Mesothelial cell of epicardium (in vitro differentiated cells): Measurements from ENCODE around the gene ARHGAP4. TPM values are rescaled to one million over a fixed set of nuclear protein-coding genes. Genes with fewer than 3 reads are reported as not detected.

Experiments
- DNase-seq, 2 experiments: peaks; one replicate each; pipeline ENCODE4 v3.0.0; 2021; ENCODE audit warnings: low spot score in 2 of 2; ENCODE audit not compliant: unreplicated experiment in 2 of 2
- H3K27ac Mint-ChIP-seq: 2 replicates; pipeline ENCODE4 v1.8.0; 2021; ENCODE audit warnings: mixed read lengths
- H3K27me3 Mint-ChIP-seq: 2 replicates; pipeline ENCODE4 v1.8.0; 2021; ENCODE audit warnings: low read depth, mixed read lengths
- H3K36me3 Mint-ChIP-seq: 2 replicates; pipeline ENCODE4 v1.8.0; 2021; ENCODE audit warnings: mixed read lengths
- H3K4me1 Mint-ChIP-seq: 2 replicates; pipeline ENCODE4 v1.8.0; 2021; ENCODE audit warnings: mixed read lengths
- H3K4me3 Mint-ChIP-seq: 2 replicates; pipeline ENCODE4 v1.8.0; 2021; ENCODE audit warnings: mild to moderate bottlenecking, moderate library complexity, mixed read lengths
- H3K9me3 Mint-ChIP-seq: 2 replicates; pipeline ENCODE4 v1.8.0; 2021; ENCODE audit warnings: mixed read lengths
- total RNA-seq: library from RNA; stranded (reverse); gene quantifications from 3 replicates; pipeline ENCODE4 v1.2.1, GENCODE V29; 2021
- TF ChIP-seq, protein P1 (sequence below): fragments of 200-600 bp; sonication (generic); IDR thresholded peaks from one replicate; pipeline ENCODE4 v1.5.0; 2021; ENCODE audit warnings: antibody characterized with exemption; ENCODE audit not compliant: unreplicated experiment

Gene ARHGAP4
- total RNA-seq, 1 donor from 2014 or later = 62.8 TPM

DNA sequence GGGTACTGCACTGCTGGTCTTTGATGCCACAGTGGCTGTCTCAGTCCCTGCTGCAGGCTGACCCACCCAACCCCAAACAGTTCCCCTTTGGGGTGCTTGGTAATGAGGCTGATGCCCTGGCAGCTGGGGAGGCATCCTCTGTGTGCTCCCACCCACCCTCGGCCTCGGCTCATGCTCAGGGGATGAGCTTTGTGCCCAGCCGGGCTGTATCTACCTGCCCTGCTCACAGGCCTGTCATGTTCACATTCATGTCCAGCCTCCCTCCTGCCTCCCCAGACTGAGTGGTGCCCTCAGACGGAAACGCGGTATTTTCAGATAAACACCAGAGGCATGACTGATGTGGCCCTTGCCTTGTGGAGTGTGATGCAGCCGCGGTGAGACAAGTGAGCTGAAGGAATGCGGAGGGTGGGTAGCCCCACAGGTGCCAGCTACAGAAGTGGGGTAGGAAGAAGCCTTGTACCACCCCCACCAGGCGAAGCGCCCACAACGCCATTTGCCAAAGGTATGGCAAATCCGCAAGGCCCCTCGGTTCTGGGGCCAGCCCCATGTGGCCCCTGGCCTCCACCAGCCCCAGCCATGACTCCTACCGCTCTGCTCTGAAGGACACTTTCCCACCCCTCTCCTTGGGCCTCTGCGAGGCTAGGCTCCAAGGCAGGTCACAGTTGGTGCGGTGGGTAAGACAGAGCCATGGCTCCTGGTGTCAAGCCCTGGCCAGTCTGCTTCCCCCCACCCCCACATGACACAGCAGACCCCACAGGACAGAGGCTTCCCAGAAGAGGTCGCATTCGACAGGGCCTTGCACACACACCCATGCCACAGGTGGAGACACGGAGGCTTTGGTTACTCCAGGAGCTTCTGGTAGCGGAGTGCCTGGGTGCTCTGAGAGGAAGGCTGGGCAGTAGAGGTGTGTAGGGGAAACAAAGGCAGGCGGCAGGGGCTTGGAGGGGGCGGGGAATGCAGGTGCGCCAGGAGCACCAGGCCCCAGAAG, 20.2 kb upstream of the ARHGAP4 start:
- H3K9me3 Mint-ChIP-seq = no peaks in the 10 kb centered on the region
- TF ChIP-seq, protein P1, sequence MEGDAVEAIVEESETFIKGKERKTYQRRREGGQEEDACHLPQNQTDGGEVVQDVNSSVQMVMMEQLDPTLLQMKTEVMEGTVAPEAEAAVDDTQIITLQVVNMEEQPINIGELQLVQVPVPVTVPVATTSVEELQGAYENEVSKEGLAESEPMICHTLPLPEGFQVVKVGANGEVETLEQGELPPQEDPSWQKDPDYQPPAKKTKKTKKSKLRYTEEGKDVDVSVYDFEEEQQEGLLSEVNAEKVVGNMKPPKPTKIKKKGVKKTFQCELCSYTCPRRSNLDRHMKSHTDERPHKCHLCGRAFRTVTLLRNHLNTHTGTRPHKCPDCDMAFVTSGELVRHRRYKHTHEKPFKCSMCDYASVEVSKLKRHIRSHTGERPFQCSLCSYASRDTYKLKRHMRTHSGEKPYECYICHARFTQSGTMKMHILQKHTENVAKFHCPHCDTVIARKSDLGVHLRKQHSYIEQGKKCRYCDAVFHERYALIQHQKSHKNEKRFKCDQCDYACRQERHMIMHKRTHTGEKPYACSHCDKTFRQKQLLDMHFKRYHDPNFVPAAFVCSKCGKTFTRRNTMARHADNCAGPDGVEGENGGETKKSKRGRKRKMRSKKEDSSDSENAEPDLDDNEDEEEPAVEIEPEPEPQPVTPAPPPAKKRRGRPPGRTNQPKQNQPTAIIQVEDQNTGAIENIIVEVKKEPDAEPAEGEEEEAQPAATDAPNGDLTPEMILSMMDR = no peak
- no peak for DNase-seq
- H3K4me3 Mint-ChIP-seq = no peak overlapping the region
- H3K27ac Mint-ChIP-seq = no peak overlapping the region
- peaks cover 18% of the 10 kb centered on the region for H3K36me3 Mint-ChIP-seq
- H3K4me1 Mint-ChIP-seq = peaks cover 2% of the 10 kb centered on the region
- no peaks in the 10 kb centered on the region for H3K27me3 Mint-ChIP-seq

DNA sequence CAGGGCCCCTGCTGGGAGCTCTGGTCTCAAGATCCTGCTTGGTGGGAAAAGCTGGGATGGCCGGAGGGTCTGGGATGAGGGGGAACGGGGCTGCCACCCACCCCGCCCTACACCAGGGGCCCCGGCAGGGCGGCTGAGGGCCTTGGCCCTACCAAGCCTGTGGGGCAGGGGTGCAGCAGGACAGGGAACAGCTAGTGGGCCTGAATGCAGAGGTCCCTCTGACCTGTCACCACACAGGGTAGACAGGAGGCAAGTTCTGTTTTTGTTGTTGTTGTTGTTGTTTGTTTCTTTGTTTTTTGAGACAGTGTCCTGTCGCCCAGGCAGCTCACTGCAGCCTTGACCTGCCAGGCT, 18.7 kb upstream of the ARHGAP4 start:
- peaks cover 6% of the 10 kb centered on the region for H3K36me3 Mint-ChIP-seq
- peak overlapping the region; percentile 43 for H3K4me3 Mint-ChIP-seq
- TF ChIP-seq, protein P1 = no peak
- no peak for DNase-seq
- H3K27ac Mint-ChIP-seq = no peak overlapping the region
- no peaks in the 10 kb centered on the region for H3K27me3 Mint-ChIP-seq
- peaks cover 2% of the 10 kb centered on the region for H3K4me1 Mint-ChIP-seq
- no peaks in the 10 kb centered on the region for H3K9me3 Mint-ChIP-seq

DNA sequence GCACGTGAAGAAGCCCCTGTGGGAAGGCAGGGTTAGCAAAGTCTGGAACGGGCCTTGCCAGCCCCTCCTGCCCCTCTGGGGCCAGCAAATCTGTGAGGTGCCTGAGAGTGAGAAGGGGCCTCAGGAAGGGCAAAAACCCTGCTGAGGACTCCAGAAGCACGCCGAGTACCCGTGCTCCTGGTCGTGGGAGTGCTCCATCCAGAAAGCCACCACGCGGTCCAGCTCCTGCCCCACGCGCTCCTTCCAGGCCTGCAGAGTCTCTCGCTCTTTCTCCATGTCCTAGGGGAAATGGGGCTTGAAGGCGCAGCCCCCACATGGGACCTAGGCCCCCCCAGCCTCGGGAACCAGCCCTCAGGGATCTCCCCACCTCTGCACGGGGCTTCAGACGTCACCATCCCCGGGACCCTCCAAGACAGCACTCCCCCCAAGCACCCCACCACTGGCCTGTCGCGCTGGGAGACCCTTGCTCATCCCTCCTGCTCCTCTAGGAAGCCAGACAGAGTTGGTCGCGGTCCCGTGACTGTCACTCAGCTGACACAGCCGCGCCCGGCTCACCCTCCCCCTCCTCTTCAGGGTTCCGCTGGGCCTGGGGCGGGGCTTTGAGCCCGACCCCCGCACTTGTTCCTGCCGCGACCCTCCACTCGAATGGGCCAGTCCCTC, 18.2 kb upstream of the ARHGAP4 start, which contains the start of gene RENBP:
Gene RENBP, minus strand, starts transcription at position 504 of the 660 bp plus-strand sequence. Its CDS starts 33 bp downstream, at position 471.
- no peaks in the 10 kb centered on the region for H3K27me3 Mint-ChIP-seq
- TF ChIP-seq, protein P1 = no peak
- H3K4me1 Mint-ChIP-seq = peaks cover 2% of the 10 kb centered on the region
- H3K36me3 Mint-ChIP-seq = peaks cover 4% of the 10 kb centered on the region
- no peaks in the 10 kb centered on the region for H3K9me3 Mint-ChIP-seq
- DNase-seq = no peak
- peak within 1 kb of the TSS; percentile 43 for H3K4me3 Mint-ChIP-seq
- no peak within 1 kb of the TSS for H3K27ac Mint-ChIP-seq

DNA sequence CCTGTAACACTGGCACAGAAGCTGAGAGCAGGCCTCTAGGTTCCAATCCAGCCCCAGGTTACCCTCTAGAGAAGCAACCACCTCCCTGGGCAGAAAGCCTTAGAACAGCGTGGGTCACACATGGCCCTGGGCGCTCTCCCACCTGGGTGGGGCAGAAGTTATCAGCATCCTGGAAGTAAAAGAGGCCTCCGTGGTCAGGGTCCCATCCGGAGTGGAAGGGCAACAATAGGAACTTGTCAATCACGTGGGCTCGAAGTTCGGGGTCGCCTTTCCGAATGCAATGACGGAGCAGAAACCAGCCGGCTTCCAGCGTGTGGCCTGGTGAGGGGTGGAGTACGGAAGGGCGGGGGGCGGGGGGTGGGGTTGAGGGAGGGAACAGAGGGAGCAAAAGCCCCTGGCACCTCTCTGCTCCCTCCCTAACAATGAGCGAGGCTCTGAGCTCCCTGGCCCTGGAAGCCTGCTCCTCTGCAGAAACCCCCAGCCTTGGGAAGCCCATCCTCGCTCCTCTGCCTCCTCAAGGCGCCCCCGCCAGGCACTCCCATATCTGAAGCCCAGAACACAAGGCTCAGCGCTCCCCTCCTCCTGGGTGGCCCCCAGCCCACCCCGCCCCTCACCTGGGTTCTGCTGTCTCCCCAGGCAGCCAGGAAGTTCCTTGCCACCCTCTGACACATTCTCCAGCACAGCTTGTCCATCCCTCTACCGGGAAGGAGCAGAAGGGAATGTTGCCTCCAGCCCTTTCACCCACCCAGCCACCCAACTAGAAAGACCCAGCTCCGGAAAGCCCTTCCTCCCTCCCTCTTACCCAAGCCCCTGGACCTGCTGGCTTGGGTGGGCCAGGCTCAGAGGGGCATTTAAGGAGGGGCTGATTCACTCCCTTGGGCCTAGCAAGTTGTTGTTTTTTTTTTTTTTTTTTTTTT, 15.5 kb upstream of the ARHGAP4 start:
- H3K4me3 Mint-ChIP-seq = no peak overlapping the region
- no peaks in the 10 kb centered on the region for H3K27me3 Mint-ChIP-seq
- TF ChIP-seq, protein P1 = no peak

DNA sequence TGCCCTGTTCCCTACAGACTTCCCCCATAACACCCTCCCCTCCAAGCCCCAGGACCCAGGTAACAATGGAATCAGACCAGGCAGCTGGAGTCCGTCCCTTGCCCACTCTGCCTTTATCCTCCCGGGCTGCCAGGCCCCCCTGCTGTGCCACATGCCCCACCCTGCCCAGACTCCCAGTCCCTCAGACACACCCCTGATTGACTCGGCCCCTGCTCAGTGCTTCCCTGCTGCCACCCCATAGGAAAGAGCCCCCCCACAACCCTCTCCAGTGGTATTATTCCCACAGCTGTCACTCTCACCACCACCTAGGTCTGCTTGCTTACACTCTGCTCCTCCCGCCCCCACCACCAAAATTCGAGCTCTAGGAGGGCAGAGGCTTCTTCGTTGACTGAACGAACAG, 13.5 kb upstream of the ARHGAP4 start:
- H3K27ac Mint-ChIP-seq = no peak overlapping the region
- no peaks in the 10 kb centered on the region for H3K27me3 Mint-ChIP-seq
- TF ChIP-seq, protein P1 = no peak
- H3K36me3 Mint-ChIP-seq = no peaks in the 10 kb centered on the region
- no peak for DNase-seq
- no peaks in the 10 kb centered on the region for H3K4me1 Mint-ChIP-seq
- H3K4me3 Mint-ChIP-seq = no peak overlapping the region
- H3K9me3 Mint-ChIP-seq = peaks cover 3% of the 10 kb centered on the region

More for the DNA sequence above, 15.5 kb upstream of the ARHGAP4 start:
- H3K4me1 Mint-ChIP-seq = no peaks in the 10 kb centered on the region
- no peak overlapping the region for H3K27ac Mint-ChIP-seq
- no peaks in the 10 kb centered on the region for H3K36me3 Mint-ChIP-seq
- peaks cover 2% of the 10 kb centered on the region for H3K9me3 Mint-ChIP-seq
- no peak for DNase-seq
